BJ (cell line): ENCODE results near the gene CHAF1B. TPM values are rescaled to one million over a fixed set of nuclear protein-coding genes. Genes with fewer than 3 reads are reported as not detected.

Source experiments
- CTCF ChIA-PET: fragments of 350-600 bp; formaldehyde crosslinking; extraction: SDS; loops from one replicate; lab custom pipeline; 2021; ENCODE audit warnings: antibody characterized with exemption, inconsistent platforms; lab: Yijun Ruan, JAX
- POLR2A ChIA-PET: fragments of 300-600 bp; sonication (Branson Sonifier 250); formaldehyde crosslinking; extraction: SDS; loops from one replicate; lab custom pipeline; 2021; ENCODE audit warnings: antibody characterized with exemption; lab: Charles Lee
- DNase-seq: peaks from one replicate; pipeline ENCODE4 v3.0.0-alpha.2; 2011; ENCODE audit warnings: low read depth
- H3K27me3 ChIP-seq: 2 replicates; pipeline ENCODE4 v1.6.0; 2011; ENCODE audit warnings: low read length; ENCODE audit not compliant: control insufficient read depth, insufficient read depth
- H3K36me3 ChIP-seq: 2 replicates; pipeline ENCODE4 v1.5.1; 2011; ENCODE audit warnings: low read length; ENCODE audit not compliant: control insufficient read depth, insufficient read depth
- H3K4me3 ChIP-seq: 2 replicates; pipeline ENCODE4 v1.5.1; 2011; ENCODE audit warnings: low read depth, mild to moderate bottlenecking, control low read depth, low read length
- CTCF ChIP-seq: IDR thresholded peaks from 2 replicates; pipeline ENCODE4 v1.5.1; 2011; ENCODE audit warnings: low read depth, mild to moderate bottlenecking, control low read depth, inconsistent platforms, low read length, moderate library complexity; ENCODE audit not compliant: insufficient read depth
- polyA plus RNA-seq: library from polyadenylated mRNA; depleted of rRNA; stranded (reverse); fragments of >200 nt; gene quantifications from 2 replicates; pipeline ENCODE4 v1.2.3, GENCODE V29; 2011

The CHAF1B gene
- polyA plus RNA-seq, 1 experiment, result 4.0 TPM

- POLR2A ChIA-PET, result no interaction called here
- H3K27me3 ChIP-seq, result no peaks in the 10 kb centered on the region
- CTCF ChIA-PET, result no interaction called here
- no peak overlapping the region for H3K4me3 ChIP-seq
- H3K36me3 ChIP-seq, result no peaks in the 10 kb centered on the region
- TF ChIP-seq CTCF, result no peak
- DNase-seq, result no peak
Measured at GRCh38 chr21:36451506-36451905, 66.3 kb downstream of the CHAF1B start.

DNA sequence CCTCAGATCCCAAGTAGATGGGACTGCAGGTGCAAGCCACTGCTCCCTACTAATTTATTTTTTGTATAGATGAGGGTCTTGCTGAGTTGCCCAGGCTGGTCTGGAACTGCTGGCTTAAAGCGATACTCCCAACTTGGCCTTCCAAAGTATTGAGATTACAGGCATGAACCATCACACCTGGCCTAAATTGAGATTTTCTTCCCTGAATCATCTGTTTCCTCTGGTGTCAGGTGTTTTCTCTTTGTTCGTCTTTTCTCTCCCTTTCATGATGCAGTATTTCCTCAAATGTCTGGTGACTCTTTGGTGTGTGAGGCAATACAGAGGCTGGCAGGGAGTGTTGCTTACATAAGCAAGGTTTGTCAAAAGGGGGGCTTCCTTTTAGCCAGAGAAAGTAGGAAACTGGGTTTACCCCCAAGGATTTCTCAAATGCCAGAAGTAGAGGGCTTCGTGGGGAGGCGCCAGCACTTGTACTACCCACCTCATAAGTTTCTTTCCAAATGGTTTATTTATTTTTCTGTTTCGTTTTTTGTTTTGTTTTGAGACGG, 67.2 kb downstream of the CHAF1B start:
- no peak for DNase-seq
- ChIA-PET POLR2A (no interaction called here), CTCF (no interaction called here)
- Histone ChIP-seq H3K4me3 (no peak overlapping the region), H3K36me3 (no peaks in the 10 kb centered on the region), H3K27me3 (no peaks in the 10 kb centered on the region)
- no peak for TF ChIP-seq CTCF

GRCh38 chr21:36454093-36454531, 68.9 kb downstream of the CHAF1B start:
- ChIA-PET POLR2A (no interaction called here), CTCF (interaction anchor here (0.7 kb wide), 1 partner anchor 24 kb away, joined by 3 read pairs; no protein-coding TSS in a partner anchor)
- DNase-seq, result no peak
- Histone ChIP-seq H3K4me3 (no peak overlapping the region), H3K27me3 (no peaks in the 10 kb centered on the region), H3K36me3 (no peaks in the 10 kb centered on the region)
- TF ChIP-seq CTCF, result no peak

DNA sequence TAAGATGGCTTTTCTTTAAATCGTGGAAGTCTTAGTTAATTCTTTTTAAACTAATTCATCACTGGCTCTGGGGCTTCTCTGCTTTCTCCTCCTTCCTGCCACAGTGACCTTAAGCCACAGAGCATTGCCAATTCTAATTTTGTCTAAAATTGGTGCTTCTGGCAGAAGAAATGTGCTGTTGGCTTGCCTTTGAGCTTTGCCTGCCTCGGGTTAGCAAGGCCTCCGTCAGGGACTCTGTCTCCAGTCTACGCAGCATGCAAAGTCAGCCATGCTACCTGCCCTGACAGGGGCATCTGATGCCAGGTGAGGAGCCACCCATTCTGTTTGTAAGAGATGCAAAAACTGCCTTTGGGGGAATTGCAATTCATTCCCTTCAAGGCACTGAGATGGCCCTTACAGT, 69.5 kb downstream of the CHAF1B start:
- no peak overlapping the region for H3K4me3 ChIP-seq
- no peaks in the 10 kb centered on the region for H3K27me3 ChIP-seq
- ChIA-PET POLR2A (no interaction called here), CTCF (interaction anchor here (0.7 kb wide), 1 partner anchor 25 kb away, joined by 3 read pairs; no protein-coding TSS in a partner anchor)
- DNase-seq, result no peak
- H3K36me3 ChIP-seq, result no peaks in the 10 kb centered on the region
- no peak for TF ChIP-seq CTCF

DNA sequence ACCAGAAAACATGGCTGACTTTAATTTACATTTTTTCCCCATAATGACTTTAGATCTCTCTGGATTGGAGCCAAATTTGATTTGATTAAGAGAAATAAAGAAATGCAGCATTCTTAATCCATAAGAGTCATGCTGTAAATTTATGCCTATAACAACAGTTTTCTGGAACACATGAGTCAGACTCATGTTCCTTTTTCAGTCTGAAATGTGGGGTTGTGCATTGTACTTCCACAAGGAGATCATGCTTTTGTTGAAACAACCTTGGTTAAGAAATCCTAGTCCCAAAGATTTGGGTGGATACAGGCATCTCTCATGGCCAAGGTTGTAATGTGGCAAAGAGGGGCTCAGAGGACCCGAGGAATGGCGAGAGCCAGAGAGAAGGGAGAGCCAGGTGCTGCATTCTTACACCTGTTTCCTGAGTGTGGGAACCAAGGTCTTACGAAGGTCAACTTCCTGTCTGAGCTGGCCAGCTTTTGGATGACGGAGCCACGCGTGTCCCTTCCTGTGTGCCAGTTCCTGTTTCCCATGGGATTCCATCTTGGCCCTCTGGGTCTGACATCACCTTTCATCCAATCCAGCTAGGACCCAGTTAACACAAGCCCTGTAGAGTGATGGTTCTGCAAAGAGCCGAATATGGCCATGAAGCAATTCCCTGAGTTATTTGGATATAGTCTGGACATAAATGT, 71.7 kb downstream of the CHAF1B start:
- Histone ChIP-seq H3K27me3 (no peaks in the 10 kb centered on the region), H3K36me3 (no peaks in the 10 kb centered on the region), H3K4me3 (no peak overlapping the region)
- ChIA-PET POLR2A (no interaction called here), CTCF (no interaction called here)
- DNase-seq, result no peak
- no peak for TF ChIP-seq CTCF
